Measurements from ENCODE around the gene ABHD1.

- TF ChIP-seq, protein P1, sequence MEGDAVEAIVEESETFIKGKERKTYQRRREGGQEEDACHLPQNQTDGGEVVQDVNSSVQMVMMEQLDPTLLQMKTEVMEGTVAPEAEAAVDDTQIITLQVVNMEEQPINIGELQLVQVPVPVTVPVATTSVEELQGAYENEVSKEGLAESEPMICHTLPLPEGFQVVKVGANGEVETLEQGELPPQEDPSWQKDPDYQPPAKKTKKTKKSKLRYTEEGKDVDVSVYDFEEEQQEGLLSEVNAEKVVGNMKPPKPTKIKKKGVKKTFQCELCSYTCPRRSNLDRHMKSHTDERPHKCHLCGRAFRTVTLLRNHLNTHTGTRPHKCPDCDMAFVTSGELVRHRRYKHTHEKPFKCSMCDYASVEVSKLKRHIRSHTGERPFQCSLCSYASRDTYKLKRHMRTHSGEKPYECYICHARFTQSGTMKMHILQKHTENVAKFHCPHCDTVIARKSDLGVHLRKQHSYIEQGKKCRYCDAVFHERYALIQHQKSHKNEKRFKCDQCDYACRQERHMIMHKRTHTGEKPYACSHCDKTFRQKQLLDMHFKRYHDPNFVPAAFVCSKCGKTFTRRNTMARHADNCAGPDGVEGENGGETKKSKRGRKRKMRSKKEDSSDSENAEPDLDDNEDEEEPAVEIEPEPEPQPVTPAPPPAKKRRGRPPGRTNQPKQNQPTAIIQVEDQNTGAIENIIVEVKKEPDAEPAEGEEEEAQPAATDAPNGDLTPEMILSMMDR (IDR thresholded peaks at IDR 0.05; ENCODE audit: low read depth, low read length, missing input control): no peak
- no peak for TF ChIP-seq RAD21 (IDR thresholded peaks at IDR 0.05)
These were observed 13.8 kb downstream of the ABHD1 start for GRCh38 chr2:27137322-27137935.
